Suprapubic skin (tissue), 4 donors: ENCODE measurements around the gene COX4I2. TPM values are rescaled to one million over a fixed set of nuclear protein-coding genes. Genes with fewer than 3 reads are reported as not detected.

ENCODE experiments used
- DNase-seq, 2 donors: peaks; one replicate each; pipeline ENCODE4 v3.0.0-alpha.2; 2019; ENCODE audit warnings: low spot score in 2 of 2
- H3K27ac ChIP-seq: fragments of 200-600 bp; sonication (generic); one replicate; pipeline ENCODE4 v1.5.1; 2019
- H3K27me3 ChIP-seq: fragments of 200-600 bp; sonication (generic); one replicate; pipeline ENCODE4 v1.5.1; 2019
- H3K36me3 ChIP-seq: fragments of 200-600 bp; sonication (generic); one replicate; pipeline ENCODE4 v1.5.1; 2019
- H3K4me1 ChIP-seq: fragments of 200-600 bp; sonication (generic); one replicate; pipeline ENCODE4 v1.5.1; 2019
- H3K4me3 ChIP-seq: fragments of 200-600 bp; sonication (generic); one replicate; pipeline ENCODE4 v1.5.1; 2019; ENCODE audit warnings: mild to moderate bottlenecking
- H3K9me3 ChIP-seq: fragments of 200-600 bp; sonication (generic); one replicate; pipeline ENCODE4 v1.5.1; 2019
- CTCF ChIP-seq, 2 donors: fragments of 200-600 bp in 1 of 2; fragments of 450-650 bp in 1 of 2; sonication (generic) in 1 of 2; IDR thresholded peaks; one replicate each; pipeline ENCODE4 v1.5.1; 2016 to 2019; ENCODE audit warnings: antibody characterized with exemption in 2 of 2, mild to moderate bottlenecking in 1 of 2, moderate library complexity in 1 of 2
- EP300 ChIP-seq: sonication (generic); formaldehyde crosslinking; IDR thresholded peaks from one replicate; pipeline ENCODE4 v1.6.1; 2017; ENCODE audit warnings: antibody characterized with exemption
- POLR2A ChIP-seq, 2 donors: fragments of 450-650 bp; IDR thresholded peaks; one replicate each; pipeline ENCODE4 v1.6.1; 2017; ENCODE audit warnings: antibody characterized with exemption in 2 of 2, mild to moderate bottlenecking in 2 of 2, moderate library complexity in 2 of 2
- POLR2AphosphoS5 ChIP-seq, 3 donors: sonication (generic); formaldehyde crosslinking; IDR thresholded peaks; one replicate each; pipeline ENCODE4 v1.6.1; 2017; ENCODE audit warnings: antibody characterized with exemption in 3 of 3
- WGBS: methylation state at CpG from one replicate; pipeline ENCODE4 v1.1.5; 2018; 5-methylcytosine and 5-hydroxymethylcytosine counted together
- total RNA-seq, 4 donors: library from RNA; depleted of rRNA; stranded (reverse); fragments of >200 nt; gene quantifications; one replicate each; pipeline ENCODE4 v1.1.0, GENCODE V29; 2016

COX4I2 gene
- total RNA-seq, 4 donors from 2014 or later, result 2.7 TPM; not detected in 3

- TF ChIP-seq POLR2A (IDR thresholded peaks at IDR 0.05) (no peak), EP300 (no peak), CTCF (IDR thresholded peaks at IDR 0.05) (no peak), POLR2AphosphoS5 (IDR thresholded peaks at IDR 0.05) (no peak)
- DNase-seq, result no peak
- 55% methylated on average over 11 of the region's 11 CpGs for WGBS
- H3K27me3 ChIP-seq, result no peaks in the 10 kb centered on the region
- H3K36me3 ChIP-seq, result peaks cover 20% of the 10 kb centered on the region
- H3K4me1 ChIP-seq, result peaks cover 38% of the 10 kb centered on the region
- H3K4me3 ChIP-seq, result no peak overlapping the region
- H3K9me3 ChIP-seq, result no peaks in the 10 kb centered on the region
- H3K27ac ChIP-seq, result peak overlapping the region; percentile 13
Measured at GRCh38 chr20:31684153-31685015, 46.7 kb downstream of the COX4I2 start.

GRCh38 chr20:31685853-31686643 is 48.3 kb downstream of the COX4I2 start:
- H3K36me3 ChIP-seq, result peaks cover 15% of the 10 kb centered on the region
- DNase-seq, result no peak
- TF ChIP-seq EP300, result no peak
- no peak for TF ChIP-seq POLR2AphosphoS5 (IDR thresholded peaks at IDR 0.05)
- no peak for TF ChIP-seq POLR2A (IDR thresholded peaks at IDR 0.05)
- no peak for TF ChIP-seq CTCF (IDR thresholded peaks at IDR 0.05)
- H3K9me3 ChIP-seq, result no peaks in the 10 kb centered on the region
- H3K27ac ChIP-seq, result no peak overlapping the region
- 80% methylated on average over 2 of the region's 2 CpGs for WGBS
- no peak overlapping the region for H3K4me3 ChIP-seq
- no peaks in the 10 kb centered on the region for H3K27me3 ChIP-seq
- peaks cover 34% of the 10 kb centered on the region for H3K4me1 ChIP-seq

- TF ChIP-seq CTCF (IDR thresholded peaks at IDR 0.05) (no peak), POLR2A (IDR thresholded peaks at IDR 0.05) (no peak), POLR2AphosphoS5 (IDR thresholded peaks at IDR 0.05) (no peak), EP300 (no peak)
- Histone ChIP-seq H3K4me3 (no peak overlapping the region), H3K36me3 (peaks cover 15% of the 10 kb centered on the region), H3K27ac (no peak overlapping the region), H3K27me3 (no peaks in the 10 kb centered on the region), H3K4me1 (peaks cover 38% of the 10 kb centered on the region), H3K9me3 (no peaks in the 10 kb centered on the region)
- WGBS, result 88% methylated on average over 3 of the region's 3 CpGs
- no peak for DNase-seq
Measured at GRCh38 chr20:31687777-31688176, 50.1 kb downstream of the COX4I2 start.

- no peaks in the 10 kb centered on the region for H3K9me3 ChIP-seq
- 90% methylated on average over 5 of the region's 5 CpGs for WGBS
- H3K27ac ChIP-seq, result no peak overlapping the region
- DNase-seq, result no peak
- H3K27me3 ChIP-seq, result no peaks in the 10 kb centered on the region
- H3K4me1 ChIP-seq, result peaks cover 43% of the 10 kb centered on the region
- peaks cover 16% of the 10 kb centered on the region for H3K36me3 ChIP-seq
- H3K4me3 ChIP-seq, result no peak overlapping the region
- TF ChIP-seq EP300 (no peak), POLR2A (IDR thresholded peaks at IDR 0.05) (no peak), POLR2AphosphoS5 (IDR thresholded peaks at IDR 0.05) (no peak)
Measured at GRCh38 chr20:31689141-31689540, 51.4 kb downstream of the COX4I2 start.

GRCh38 chr20:31690124-31690666 is 52.5 kb downstream of the COX4I2 start:
- TF ChIP-seq CTCF (IDR thresholded peaks at IDR 0.05) (no peak), POLR2AphosphoS5 (IDR thresholded peaks at IDR 0.05) (no peak), POLR2A (IDR thresholded peaks at IDR 0.05) (no peak), EP300 (no peak)
- no peaks in the 10 kb centered on the region for H3K27me3 ChIP-seq
- no peak overlapping the region for H3K27ac ChIP-seq
- 69% methylated on average over 3 of the region's 3 CpGs for WGBS
- H3K36me3 ChIP-seq, result peaks cover 16% of the 10 kb centered on the region
- no peak overlapping the region for H3K4me3 ChIP-seq
- no peaks in the 10 kb centered on the region for H3K9me3 ChIP-seq
- DNase-seq, result no peak
- peaks cover 46% of the 10 kb centered on the region for H3K4me1 ChIP-seq
